T-helper 2 cell treated with Interferon-gamma antibody and Interleukin-4, amounts not matched to agents 5 μg/mL and 100 μg/mL, for 36 hours (primary cell): ENCODE results near the gene SLC8A1.
A peak's percentile ranks its signal among the peaks of the same experiment; 100 is the strongest.

Source experiments
- DNase-seq: peaks from one replicate; pipeline ENCODE4 v3.0.0; 2021; ENCODE audit warnings: low spot score
- H3K27ac Mint-ChIP-seq: one replicate; pipeline ENCODE4 v1.8.0; 2021; ENCODE audit warnings: mild to moderate bottlenecking, mixed read lengths
- H3K27me3 Mint-ChIP-seq: one replicate; pipeline ENCODE4 v1.8.0; 2021; ENCODE audit warnings: low read depth, mixed read lengths
- H3K36me3 Mint-ChIP-seq: one replicate; pipeline ENCODE4 v1.8.0; 2021; ENCODE audit warnings: low read depth, mixed read lengths
- H3K4me1 Mint-ChIP-seq: one replicate; pipeline ENCODE4 v1.8.0; 2021; ENCODE audit warnings: low read depth, mixed read lengths
- H3K4me3 Mint-ChIP-seq: one replicate; pipeline ENCODE4 v1.8.0; 2022; ENCODE audit warnings: mild to moderate bottlenecking, moderate library complexity, mixed read lengths
- H3K9me3 Mint-ChIP-seq: one replicate; pipeline ENCODE4 v1.8.0; 2021; ENCODE audit warnings: mixed read lengths

SLC8A1 gene

DNA sequence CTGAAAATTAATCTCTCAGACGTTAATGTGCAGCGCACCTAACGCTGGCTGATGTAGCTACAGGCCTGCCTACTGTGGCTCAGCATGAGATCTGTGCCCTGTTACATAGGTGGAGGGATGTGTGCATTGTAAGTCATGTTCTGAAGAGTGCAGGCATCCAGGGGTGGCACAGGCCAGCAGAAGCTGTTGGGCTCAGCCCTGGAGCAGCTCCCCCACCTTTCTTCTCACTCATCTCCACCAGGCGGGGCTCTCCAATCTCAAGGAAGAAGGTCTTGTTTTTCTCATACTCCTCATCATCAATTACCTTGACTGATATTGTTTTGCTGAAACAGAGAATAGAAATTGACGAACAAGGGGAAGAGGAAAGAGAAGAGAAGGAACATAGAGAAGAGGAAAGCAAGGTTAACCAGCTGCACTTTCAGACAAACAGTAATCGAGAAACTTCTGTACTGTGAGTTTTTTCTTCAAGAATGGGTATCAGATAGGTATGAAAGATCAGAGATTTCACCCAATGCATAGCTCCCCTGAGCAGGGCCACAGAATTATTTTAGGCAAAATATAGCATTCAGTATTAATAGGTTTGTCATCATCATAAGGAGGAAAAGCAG is 273.6 kb downstream of the SLC8A1 start:
- Mint-ChIP-seq H3K27me3 (no peaks in the 10 kb centered on the region), H3K4me1 (peaks cover 16% of the 10 kb centered on the region), H3K4me3 (no peak overlapping the region), H3K36me3 (peaks cover 6% of the 10 kb centered on the region), H3K27ac (no peak overlapping the region), H3K9me3 (no peaks in the 10 kb centered on the region)
- DNase-seq = no peak

- no peaks in the 10 kb centered on the region for H3K27me3 Mint-ChIP-seq
- H3K9me3 Mint-ChIP-seq = no peaks in the 10 kb centered on the region
- H3K36me3 Mint-ChIP-seq = peaks cover 6% of the 10 kb centered on the region
- DNase-seq = no peak
- H3K4me1 Mint-ChIP-seq = peaks cover 13% of the 10 kb centered on the region
- H3K27ac Mint-ChIP-seq = no peak overlapping the region
- H3K4me3 Mint-ChIP-seq = no peak overlapping the region
Measured at GRCh38 chr2:40177366-40177765, 274.5 kb downstream of the SLC8A1 start.

- H3K4me1 Mint-ChIP-seq = peaks cover 12% of the 10 kb centered on the region
- no peaks in the 10 kb centered on the region for H3K9me3 Mint-ChIP-seq
- no peak overlapping the region for H3K4me3 Mint-ChIP-seq
- H3K36me3 Mint-ChIP-seq = peaks cover under 1% of the 10 kb centered on the region
- H3K27ac Mint-ChIP-seq = no peak overlapping the region
- H3K27me3 Mint-ChIP-seq = no peaks in the 10 kb centered on the region
- no peak for DNase-seq
Measured at GRCh38 chr2:40173276-40173675, 278.6 kb downstream of the SLC8A1 start.

DNA sequence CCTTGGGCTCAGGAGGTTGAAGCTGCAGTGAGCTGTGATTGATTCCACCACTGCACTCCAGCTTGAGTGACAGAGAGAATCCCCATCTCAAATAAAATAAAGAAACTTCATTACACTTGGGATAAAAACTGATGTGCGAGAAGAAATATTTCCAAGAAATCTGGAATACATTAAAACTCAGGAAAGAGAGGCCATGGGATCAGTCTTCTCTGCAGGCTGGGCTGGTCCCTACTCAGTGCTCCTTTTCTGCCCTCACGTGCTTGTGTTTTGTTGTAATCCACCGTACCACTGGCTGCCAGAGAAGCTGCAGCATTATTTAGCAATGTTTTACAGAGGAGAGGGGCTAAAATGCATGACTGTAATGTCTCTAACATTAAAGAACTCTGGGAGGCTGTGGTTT is 282.0 kb downstream of the SLC8A1 start:
- no peak for DNase-seq
- no peak overlapping the region for H3K27ac Mint-ChIP-seq
- no peaks in the 10 kb centered on the region for H3K36me3 Mint-ChIP-seq
- H3K4me1 Mint-ChIP-seq = peaks cover 12% of the 10 kb centered on the region
- no peaks in the 10 kb centered on the region for H3K27me3 Mint-ChIP-seq
- H3K9me3 Mint-ChIP-seq = no peaks in the 10 kb centered on the region
- H3K4me3 Mint-ChIP-seq = no peak overlapping the region

DNA sequence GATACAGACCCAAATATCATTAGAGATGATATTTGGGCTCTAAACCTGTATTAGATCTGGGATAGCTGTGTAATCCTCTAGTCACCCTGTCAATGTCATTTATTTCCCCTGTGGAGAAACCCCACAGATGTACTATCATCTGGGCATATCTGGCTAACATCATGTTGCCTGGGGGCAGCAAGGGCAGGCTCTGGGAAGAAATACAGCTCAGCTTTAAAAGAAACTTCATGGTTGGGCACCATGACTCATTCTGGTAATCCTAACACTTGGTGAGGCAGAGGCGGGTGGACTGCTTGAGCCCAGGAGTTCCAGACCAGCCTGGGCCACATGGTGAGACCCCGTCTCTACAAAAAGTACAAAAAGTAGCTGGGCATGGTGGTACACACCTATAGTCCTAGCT is 282.5 kb downstream of the SLC8A1 start:
- H3K4me3 Mint-ChIP-seq = no peak overlapping the region
- H3K27me3 Mint-ChIP-seq = no peaks in the 10 kb centered on the region
- DNase-seq = no peak
- H3K4me1 Mint-ChIP-seq = peaks cover 12% of the 10 kb centered on the region
- no peaks in the 10 kb centered on the region for H3K9me3 Mint-ChIP-seq
- H3K27ac Mint-ChIP-seq = no peak overlapping the region
- H3K36me3 Mint-ChIP-seq = no peaks in the 10 kb centered on the region

GRCh38 chr2:40168546-40168945 is 283.3 kb downstream of the SLC8A1 start:
- H3K36me3 Mint-ChIP-seq = no peaks in the 10 kb centered on the region
- no peak overlapping the region for H3K27ac Mint-ChIP-seq
- peaks cover 12% of the 10 kb centered on the region for H3K4me1 Mint-ChIP-seq
- H3K27me3 Mint-ChIP-seq = no peaks in the 10 kb centered on the region
- DNase-seq = no peak
- peak overlapping the region; percentile 6 for H3K4me3 Mint-ChIP-seq
- no peaks in the 10 kb centered on the region for H3K9me3 Mint-ChIP-seq

- H3K36me3 Mint-ChIP-seq = no peaks in the 10 kb centered on the region
- no peaks in the 10 kb centered on the region for H3K27me3 Mint-ChIP-seq
- no peaks in the 10 kb centered on the region for H3K9me3 Mint-ChIP-seq
- no peak for DNase-seq
- no peak overlapping the region for H3K4me3 Mint-ChIP-seq
- peaks cover 12% of the 10 kb centered on the region for H3K4me1 Mint-ChIP-seq
- no peak overlapping the region for H3K27ac Mint-ChIP-seq
Measured at GRCh38 chr2:40168032-40168431, 283.9 kb downstream of the SLC8A1 start.

GRCh38 chr2:40166006-40166405 is 285.9 kb downstream of the SLC8A1 start:
- peaks cover 12% of the 10 kb centered on the region for H3K4me1 Mint-ChIP-seq
- no peaks in the 10 kb centered on the region for H3K9me3 Mint-ChIP-seq
- H3K4me3 Mint-ChIP-seq = no peak overlapping the region
- peaks cover 1% of the 10 kb centered on the region for H3K36me3 Mint-ChIP-seq
- no peak overlapping the region for H3K27ac Mint-ChIP-seq
- H3K27me3 Mint-ChIP-seq = no peaks in the 10 kb centered on the region
- DNase-seq = no peak

DNA sequence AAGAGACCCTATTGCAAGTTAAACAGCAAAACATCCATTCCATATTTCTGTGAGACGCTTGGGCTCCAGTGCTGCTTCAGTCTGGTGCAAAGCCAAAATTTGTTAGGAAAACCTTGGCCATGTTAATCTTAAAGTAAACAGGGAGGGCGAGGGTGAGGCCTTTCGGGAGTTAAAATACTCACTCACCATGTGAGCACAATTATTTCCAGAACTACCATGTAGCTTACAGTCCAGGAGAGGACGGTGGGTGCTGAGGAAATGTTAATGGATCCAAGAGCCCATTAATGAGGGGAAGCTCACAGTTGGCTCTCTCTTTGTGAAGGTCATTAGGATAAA is 286.4 kb downstream of the SLC8A1 start:
- Mint-ChIP-seq H3K36me3 (peaks cover 2% of the 10 kb centered on the region), H3K4me1 (peaks cover 12% of the 10 kb centered on the region), H3K9me3 (no peaks in the 10 kb centered on the region), H3K4me3 (no peak overlapping the region), H3K27me3 (no peaks in the 10 kb centered on the region), H3K27ac (no peak overlapping the region)
- no peak for DNase-seq

- Mint-ChIP-seq H3K4me1 (peaks cover 12% of the 10 kb centered on the region), H3K27me3 (no peaks in the 10 kb centered on the region), H3K36me3 (peaks cover 2% of the 10 kb centered on the region), H3K27ac (no peak overlapping the region), H3K9me3 (no peaks in the 10 kb centered on the region), H3K4me3 (no peak overlapping the region)
- DNase-seq = no peak
Measured at GRCh38 chr2:40164736-40165508, 287.0 kb downstream of the SLC8A1 start.

GRCh38 chr2:40161986-40162385 is 289.9 kb downstream of the SLC8A1 start:
- H3K4me1 Mint-ChIP-seq = no peaks in the 10 kb centered on the region
- H3K9me3 Mint-ChIP-seq = no peaks in the 10 kb centered on the region
- H3K27me3 Mint-ChIP-seq = no peaks in the 10 kb centered on the region
- no peak overlapping the region for H3K4me3 Mint-ChIP-seq
- no peak overlapping the region for H3K27ac Mint-ChIP-seq
- DNase-seq = no peak
- H3K36me3 Mint-ChIP-seq = peaks cover 2% of the 10 kb centered on the region

GRCh38 chr2:40160751-40161218 is 291.1 kb downstream of the SLC8A1 start:
- H3K36me3 Mint-ChIP-seq = peaks cover 4% of the 10 kb centered on the region
- H3K4me1 Mint-ChIP-seq = no peaks in the 10 kb centered on the region
- H3K27me3 Mint-ChIP-seq = no peaks in the 10 kb centered on the region
- H3K9me3 Mint-ChIP-seq = no peaks in the 10 kb centered on the region
- H3K27ac Mint-ChIP-seq = no peak overlapping the region
- H3K4me3 Mint-ChIP-seq = no peak overlapping the region
- no peak for DNase-seq

DNA sequence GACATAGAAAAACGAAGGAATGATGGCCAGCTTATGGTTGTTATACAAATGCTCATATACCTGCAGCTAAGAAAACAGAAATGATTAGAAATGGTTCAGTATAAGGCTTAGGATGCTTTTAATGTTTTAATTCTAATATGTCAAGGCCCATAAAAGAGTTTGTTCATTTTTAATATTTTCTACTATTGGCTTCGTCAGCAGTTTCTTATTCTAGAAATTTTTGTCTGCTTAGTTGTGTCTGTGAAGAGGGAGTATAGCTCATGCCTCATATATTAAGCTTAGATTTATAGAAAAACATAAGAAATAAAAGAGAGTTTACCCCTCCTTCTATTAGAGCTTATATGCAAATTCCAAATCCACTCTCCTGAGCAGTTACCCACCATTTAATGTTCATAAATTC is 292.6 kb downstream of the SLC8A1 start:
- peaks cover 4% of the 10 kb centered on the region for H3K36me3 Mint-ChIP-seq
- no peaks in the 10 kb centered on the region for H3K9me3 Mint-ChIP-seq
- H3K27ac Mint-ChIP-seq = no peak overlapping the region
- H3K27me3 Mint-ChIP-seq = no peaks in the 10 kb centered on the region
- no peaks in the 10 kb centered on the region for H3K4me1 Mint-ChIP-seq
- no peak for DNase-seq
- no peak overlapping the region for H3K4me3 Mint-ChIP-seq

DNA sequence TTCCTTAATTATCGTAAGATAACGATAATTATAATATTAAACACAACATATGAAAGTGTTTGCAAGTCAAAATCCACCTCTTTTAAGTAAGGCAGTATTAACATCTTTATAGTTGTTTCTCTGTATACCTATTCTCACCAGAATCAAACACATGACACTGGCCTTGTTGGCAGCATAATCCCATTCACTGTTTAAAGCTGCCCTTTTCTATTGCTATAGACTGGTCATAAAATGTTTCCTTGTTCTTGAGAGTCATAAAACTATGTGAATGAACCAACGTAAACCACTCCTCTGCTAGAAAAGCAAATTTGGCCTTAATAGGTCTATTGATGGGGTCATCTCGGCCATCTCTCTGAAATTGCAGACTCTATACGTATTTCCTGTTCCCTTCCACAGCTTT is 293.1 kb downstream of the SLC8A1 start:
- H3K4me3 Mint-ChIP-seq = no peak overlapping the region
- H3K36me3 Mint-ChIP-seq = peaks cover 4% of the 10 kb centered on the region
- no peaks in the 10 kb centered on the region for H3K9me3 Mint-ChIP-seq
- no peak for DNase-seq
- no peaks in the 10 kb centered on the region for H3K27me3 Mint-ChIP-seq
- no peaks in the 10 kb centered on the region for H3K4me1 Mint-ChIP-seq
- no peak overlapping the region for H3K27ac Mint-ChIP-seq

DNA sequence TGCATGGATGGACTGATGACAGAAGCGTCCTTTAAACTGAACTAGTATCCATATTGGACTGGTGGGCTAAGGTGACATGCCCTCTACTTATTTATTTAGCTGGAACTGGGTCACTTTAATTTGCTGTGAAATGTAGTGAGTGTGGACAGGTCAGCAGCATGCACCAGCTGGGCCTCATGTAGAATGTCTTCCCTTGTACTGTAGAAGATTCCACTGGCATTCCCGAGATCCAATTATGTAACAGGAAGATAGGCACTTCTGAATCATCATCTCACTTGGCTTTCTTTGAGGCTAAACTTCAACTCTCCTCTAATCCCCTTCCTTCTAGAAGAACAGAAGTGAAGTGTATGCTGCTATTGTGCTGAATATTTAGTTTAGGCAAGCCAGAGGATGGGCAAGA is 296.2 kb downstream of the SLC8A1 start:
- Mint-ChIP-seq H3K27me3 (no peaks in the 10 kb centered on the region), H3K9me3 (no peaks in the 10 kb centered on the region), H3K36me3 (peaks cover 2% of the 10 kb centered on the region), H3K4me1 (no peaks in the 10 kb centered on the region), H3K27ac (no peak overlapping the region), H3K4me3 (no peak overlapping the region)
- DNase-seq = no peak
